Forelimb muscle (tissue), 1 donor: ENCODE data around the gene MCRIP2. TPM values are rescaled to one million over a fixed set of nuclear protein-coding genes. Genes with fewer than 3 reads are reported as not detected.

ENCODE experiments used
- DNase-seq: peaks from one replicate; pipeline ENCODE4 v3.0.0-alpha.2; 2013; ENCODE audit warnings: low read depth
- polyA plus RNA-seq: library from polyadenylated mRNA; unstranded; fragments of 120-200 nt; gene quantifications from one replicate; pipeline ENCODE4 v1.2.1, GENCODE V29; 2013; ENCODE audit not compliant: insufficient read length

The MCRIP2 gene
- polyA plus RNA-seq, 1 donor = 14.5 TPM

DNA sequence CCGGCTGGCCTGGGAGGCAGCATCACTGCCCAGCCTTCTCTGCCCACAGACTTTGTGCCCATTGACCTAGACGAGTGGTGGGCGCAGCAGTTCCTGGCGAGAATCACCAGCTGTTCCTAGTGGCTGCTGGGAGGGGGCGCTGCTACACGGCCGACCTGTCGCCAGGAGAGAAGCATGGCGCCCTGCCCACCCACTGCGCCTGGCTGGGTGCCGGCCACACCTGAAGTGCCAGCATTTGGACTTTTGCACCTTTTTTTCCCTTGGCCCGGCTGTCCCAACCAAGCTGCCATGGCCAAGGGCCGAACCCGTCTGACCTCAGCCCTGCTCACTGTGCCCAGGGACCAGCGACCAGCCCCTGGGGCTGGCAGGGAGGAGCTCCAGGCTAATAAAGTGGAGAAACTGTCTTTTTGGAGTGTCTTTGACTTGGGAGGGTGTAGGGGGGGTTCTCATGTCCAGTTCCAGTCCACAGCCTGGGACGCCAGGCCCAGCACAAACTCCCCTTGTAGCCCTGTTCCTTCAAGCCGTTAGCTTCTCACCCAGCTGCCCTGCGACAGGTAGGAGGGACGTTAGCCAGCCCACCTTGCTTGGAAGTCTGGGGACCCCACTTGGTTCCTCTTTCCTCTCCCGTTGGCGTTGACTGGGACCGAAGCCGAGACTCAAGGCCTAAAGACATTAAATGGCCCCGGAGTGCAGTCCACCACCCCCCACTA lies 6.6 kb downstream of the MCRIP2 start:
- DNase-seq = no peak

GRCh38 chr16:648781-649589 lies 7.4 kb downstream of the MCRIP2 start, which contains the start of gene WDR90:
Gene WDR90, plus strand, starts transcription at chr16:649365. Its CDS starts 52 bp downstream, at chr16:649417.
- DNase-seq = peak; percentile 78

DNA sequence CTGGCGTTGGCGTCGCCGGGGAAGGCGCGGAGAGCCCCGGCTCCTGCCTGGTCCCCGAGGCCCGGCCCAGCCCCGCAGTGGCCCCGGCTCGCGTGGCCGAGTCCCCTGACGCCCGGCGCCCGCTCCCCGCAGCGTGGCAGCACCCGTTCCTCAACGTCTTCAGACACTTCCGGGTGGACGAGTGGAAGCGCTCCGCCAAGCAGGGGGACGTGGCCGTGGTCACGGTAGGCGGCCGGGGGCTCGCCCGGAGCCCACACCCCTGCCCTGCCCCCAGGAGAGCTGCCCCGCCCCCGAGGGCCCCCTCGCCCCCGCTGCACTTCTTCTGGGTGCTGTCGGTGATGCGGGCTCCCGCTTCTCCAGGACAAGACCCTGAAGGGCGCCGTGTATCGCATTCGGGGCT lies 8.0 kb downstream of the MCRIP2 start:
- no peak for DNase-seq

GRCh38 chr16:651844-652243 lies 10.2 kb downstream of the MCRIP2 start:
- no peak for DNase-seq

DNA sequence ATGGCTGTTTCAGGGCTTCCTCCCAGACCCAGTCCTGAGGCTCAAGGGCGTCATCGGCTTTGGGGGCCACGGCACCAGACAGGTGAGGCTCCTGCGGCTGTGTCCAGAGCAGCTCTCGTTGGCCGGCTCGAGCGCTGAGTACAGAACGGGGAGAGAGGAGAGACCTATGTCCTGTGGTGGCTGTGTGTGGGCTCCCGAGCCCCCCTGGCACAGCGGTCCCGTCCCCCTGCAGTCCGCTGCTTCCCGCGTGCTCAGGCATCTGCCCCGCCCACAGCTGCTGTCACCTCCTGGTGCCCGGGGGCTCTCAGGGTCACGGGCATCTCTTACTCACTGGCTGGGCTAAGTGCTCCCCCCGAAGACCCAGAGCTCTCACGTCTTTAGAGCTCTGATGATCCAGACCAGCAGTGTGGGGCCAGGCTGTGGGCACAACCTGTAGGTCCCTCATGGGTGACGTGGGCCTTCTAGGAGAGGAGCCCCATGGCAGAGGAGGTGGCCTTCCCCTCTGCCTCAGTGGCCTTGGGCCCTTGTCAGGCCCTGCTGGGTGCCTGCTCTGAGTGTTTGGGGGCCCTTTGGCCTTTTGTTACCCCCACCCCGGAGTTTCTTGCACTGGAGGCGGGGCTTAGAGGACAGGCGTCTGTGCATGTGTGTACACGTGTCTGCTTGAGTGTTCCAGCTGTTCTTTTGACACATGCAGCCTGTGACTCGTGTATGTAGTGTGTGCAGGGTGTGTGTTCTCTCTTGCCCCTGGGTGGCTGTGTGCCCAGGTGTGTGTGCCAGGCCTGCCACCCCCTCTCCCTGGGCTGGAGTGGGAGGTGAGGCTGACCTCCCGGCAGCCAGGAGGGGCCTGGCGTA lies 11.1 kb downstream of the MCRIP2 start:
- no peak for DNase-seq

DNA sequence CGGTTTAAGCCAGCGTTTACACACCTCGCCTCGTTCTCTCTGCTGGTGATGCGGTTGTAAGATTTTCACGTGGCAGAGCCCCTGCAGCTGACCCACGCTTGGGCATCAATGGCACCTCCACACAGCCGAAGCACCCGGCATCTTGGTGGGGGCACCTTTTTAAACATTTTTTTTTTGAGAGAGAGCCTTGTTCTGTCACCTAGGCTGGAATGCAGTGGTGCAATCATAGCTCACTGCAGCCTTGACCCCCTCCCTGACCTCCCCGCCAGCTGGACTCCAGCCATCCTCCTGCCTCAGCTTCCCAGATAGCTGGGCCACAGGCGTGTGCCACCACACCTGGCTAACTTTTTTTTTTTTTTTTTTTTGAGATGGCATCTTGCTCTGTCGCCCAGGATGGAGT lies 12.4 kb downstream of the MCRIP2 start:
- DNase-seq = no peak

DNA sequence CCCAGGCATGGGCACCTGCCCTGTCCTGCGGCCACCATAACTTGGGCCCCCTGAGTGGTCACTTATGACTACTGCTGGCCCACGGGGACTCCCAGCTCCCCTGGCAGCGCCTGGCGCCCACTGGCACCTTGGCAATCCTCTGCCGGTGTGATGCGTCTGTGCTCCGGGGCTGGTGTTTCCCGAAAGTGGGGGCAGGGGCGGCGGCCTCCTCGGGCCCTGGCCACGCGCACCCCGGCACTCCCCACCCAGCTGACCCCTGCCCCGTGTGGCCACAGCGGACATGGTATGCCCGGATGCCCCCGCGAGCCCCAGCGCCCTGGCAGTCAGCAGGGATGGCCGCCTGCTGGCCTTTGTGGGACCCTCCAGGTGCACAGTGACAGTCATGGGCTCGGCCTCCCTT lies 15.9 kb downstream of the MCRIP2 start:
- DNase-seq = no peak

DNA sequence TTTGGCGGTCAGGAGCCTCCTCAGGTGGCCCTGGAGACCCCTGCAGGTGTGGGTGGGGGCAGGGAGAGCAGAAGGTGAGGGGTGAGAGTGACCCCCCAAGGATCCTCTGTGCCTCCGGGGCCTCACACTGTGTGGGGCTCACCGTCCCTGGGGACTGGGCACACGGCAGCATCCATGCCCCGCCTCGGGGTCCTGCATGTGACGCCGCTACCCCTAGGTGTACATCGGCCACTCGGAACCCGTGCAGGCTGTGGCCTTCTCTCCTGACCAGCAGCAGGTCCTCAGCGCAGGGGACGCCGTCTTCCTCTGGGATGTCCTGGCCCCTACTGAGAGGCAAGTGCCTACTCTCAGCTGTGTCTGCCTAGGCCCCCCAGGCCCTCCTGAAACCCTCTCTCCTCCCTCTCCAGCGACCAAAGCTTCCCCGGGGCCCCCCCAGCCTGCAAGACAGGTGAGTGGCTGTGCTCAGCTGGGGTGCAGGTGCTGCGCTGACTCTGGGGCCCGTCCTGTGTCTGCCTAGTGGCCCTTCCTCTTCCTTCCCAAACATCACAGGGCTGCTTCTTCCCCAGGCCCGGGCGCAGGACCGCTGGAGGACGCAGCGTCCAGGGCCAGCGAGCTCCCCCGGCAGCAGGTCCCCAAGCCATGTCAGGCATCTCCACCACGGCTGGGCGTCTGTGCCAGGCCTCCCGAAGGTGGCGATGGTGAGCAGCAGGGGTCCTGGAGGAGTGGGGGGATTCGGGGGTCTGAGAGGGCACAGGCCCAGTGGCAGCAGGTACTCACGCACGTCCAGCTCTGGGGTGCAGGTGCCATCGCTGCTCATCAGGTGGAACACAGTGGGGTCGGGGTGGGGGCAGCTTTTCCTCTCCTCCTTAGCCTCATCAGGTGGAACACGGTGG lies 17.3 kb downstream of the MCRIP2 start:
- DNase-seq = no peak

- DNase-seq = no peak
Observed at GRCh38 chr16:659618-660017, 18.0 kb downstream of the MCRIP2 start.

DNA sequence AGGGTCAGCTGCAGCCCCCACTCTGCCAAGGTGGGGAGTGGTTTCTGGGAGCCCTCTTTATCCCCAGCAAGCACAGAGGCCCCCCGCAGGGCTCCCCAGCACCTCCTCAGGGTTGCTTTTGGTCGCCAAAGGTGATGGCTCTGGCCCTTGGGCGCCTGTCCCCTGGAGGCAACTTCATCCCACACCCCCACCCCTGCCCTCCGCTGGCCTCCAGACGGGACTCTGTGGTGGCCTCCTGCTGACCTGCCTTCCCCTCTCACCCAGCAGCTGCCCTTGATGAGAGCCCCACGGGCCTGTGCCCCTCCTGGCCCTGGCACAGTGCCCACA lies 18.5 kb downstream of the MCRIP2 start:
- DNase-seq = no peak

- peak; percentile 36 for DNase-seq
Observed at GRCh38 chr16:660459-661183, 19.0 kb downstream of the MCRIP2 start.

DNA sequence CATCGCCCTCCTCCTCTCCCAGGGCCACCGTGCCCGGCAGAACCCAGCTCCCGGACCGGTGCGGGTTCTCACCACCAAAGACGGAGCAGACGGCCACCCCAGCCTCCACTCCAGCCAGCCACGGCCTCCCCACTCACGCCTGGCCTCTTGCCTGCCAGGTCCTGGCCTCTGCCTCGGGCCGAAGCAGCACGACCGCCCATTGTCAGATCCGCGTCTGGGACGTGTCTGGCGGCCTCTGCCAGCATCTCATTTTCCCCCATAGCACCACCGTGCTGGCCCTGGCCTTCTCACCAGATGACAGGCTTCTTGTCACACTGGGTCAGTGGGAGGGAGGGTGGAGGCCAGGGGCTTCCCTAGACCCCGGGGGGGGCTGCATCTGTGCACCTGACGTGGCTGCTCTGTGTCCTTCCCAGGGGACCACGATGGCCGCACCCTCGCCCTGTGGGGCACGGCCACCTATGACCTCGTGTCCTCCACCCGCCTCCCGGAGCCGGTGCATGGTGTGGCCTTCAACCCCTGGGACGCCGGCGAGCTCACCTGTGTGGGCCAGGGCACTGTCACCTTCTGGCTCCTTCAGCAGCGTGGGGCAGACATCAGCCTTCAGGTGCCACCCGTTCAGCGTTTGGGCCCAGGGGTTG lies 19.7 kb downstream of the MCRIP2 start:
- DNase-seq = no peak

- no peak for DNase-seq
Observed at GRCh38 chr16:662095-662494, 20.5 kb downstream of the MCRIP2 start.

GRCh38 chr16:662597-662996 lies 21.0 kb downstream of the MCRIP2 start:
- DNase-seq = no peak

DNA sequence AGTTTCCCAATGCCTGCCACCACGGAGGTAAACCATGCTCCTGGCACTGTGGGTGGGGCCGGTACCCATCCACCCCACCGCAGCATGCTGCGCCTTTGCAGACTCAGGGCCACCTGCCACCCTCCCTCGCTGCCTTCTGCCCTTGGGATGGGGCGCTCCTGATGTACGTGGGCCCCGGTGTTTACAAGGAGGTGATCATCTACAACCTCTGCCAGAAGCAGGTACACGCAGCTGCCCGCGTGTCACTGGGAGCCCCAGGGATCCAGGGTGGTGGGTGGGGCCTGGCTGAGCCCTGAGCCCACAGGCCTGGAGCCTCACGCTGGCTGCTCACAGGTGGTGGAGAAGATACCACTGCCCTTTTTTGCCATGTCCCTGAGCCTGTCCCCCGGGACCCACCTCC lies 24.9 kb downstream of the MCRIP2 start:
- no peak for DNase-seq

DNA sequence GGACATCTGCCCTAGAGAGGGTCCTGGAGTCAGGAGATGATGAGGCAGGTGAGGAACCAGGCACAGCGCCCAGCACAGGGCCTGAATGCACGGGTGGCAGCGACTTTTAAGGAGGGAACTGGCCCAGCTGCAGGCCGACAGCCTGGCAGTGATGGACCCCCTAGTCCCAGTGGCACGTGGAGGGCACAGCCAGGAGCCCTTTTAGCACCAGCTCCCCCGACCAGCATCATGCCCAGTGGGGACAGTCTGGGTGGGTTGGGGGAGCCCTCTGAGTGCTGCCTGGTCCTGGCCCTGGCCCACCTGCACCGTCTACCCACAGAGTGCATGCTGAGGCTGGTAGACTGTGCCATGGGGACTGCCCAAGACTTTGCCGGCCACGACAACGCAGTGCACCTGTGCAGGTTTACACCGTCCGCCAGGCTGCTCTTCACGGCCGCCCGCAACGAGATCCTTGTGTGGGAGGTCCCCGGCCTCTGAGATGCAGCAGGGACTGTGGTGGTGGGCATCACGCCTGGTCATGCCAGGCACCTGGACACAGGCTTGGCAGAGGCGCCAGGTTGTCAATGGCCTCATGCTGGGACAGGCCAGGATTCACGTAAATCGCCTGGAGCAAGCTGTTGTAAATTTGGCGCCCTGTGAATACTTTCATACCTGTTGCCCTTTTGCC lies 25.6 kb downstream of the MCRIP2 start:
- DNase-seq = no peak

DNA sequence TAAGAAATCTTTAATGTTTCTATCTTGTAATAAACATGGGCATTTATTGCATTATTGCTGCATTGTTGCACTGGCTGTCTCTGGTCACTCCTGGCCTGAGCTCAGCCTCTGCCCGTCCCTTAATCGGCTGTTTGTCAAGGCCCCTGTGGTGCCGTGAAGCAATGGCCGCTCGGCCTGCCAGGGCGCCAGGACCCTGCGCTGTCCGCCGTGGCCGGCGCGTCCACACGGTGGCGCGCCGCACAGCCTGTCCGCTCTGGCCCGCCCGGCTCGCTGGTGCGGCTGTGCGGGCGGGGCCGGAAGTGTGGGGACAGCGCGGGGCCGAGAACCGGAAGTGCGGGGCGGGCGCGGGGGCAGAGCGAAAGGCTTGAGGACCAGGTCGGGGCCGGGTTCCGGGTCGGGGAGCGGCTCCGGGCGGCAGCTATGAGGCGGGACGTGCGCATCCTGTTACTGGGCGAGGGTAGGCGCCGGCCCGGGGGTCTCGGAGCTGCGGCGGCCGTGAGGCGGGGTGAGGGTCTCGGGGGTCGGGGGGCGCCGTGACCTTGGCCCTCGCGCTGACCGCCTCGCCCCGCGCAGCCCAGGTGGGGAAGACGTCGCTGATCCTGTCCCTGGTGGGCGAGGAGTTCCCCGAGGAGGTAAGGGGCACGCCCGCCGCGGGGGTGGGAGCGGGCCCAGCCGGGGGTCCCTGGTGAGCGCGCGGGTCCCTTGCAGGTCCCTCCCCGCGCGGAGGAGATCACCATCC lies 26.3 kb downstream of the MCRIP2 start, which contains the start of gene RHOT2:
RHOT2 (plus strand) TSS at position 353 of the 739 bp plus-strand sequence; CDS start at position 421, 68 bp downstream.
- peak; percentile 74 for DNase-seq

GRCh38 chr16:668519-669171 lies 27.0 kb downstream of the MCRIP2 start:
- DNase-seq = no peak
